DMS153 (cell line): ENCODE measurements around the gene DACH1.
A peak's percentile ranks its signal among the peaks of the same experiment; 100 is the strongest.

Experiments
- DNase-seq: peaks from one replicate; lab custom pipeline; 2025; lab: John Stamatoyannopoulos, UW

The DACH1 gene

GRCh38 chr13:71583581-71583980, 283.4 kb downstream of the DACH1 start:
- no peak for DNase-seq

GRCh38 chr13:71580614-71581013, 286.4 kb downstream of the DACH1 start:
- no peak for DNase-seq

GRCh38 chr13:71578048-71578447, 289.0 kb downstream of the DACH1 start:
- DNase-seq, result no peak

GRCh38 chr13:71577127-71577526, 289.9 kb downstream of the DACH1 start:
- no peak for DNase-seq

- DNase-seq, result no peak
These were observed 290.4 kb downstream of the DACH1 start for GRCh38 chr13:71576571-71576970.

GRCh38 chr13:71546881-71547280, 320.1 kb downstream of the DACH1 start:
- no peak for DNase-seq

- DNase-seq, result no peak
These were observed 326.9 kb downstream of the DACH1 start for GRCh38 chr13:71540098-71540497.

GRCh38 chr13:71536201-71536600, 330.8 kb downstream of the DACH1 start:
- no peak for DNase-seq

GRCh38 chr13:71524613-71525304, 342.2 kb downstream of the DACH1 start:
- no peak for DNase-seq

- no peak for DNase-seq
These were observed 342.8 kb downstream of the DACH1 start for GRCh38 chr13:71524245-71524612.

GRCh38 chr13:71522941-71523526, 344.0 kb downstream of the DACH1 start:
- peak; percentile 22 for DNase-seq

GRCh38 chr13:71517004-71517403, 350.0 kb downstream of the DACH1 start:
- no peak for DNase-seq

- DNase-seq, result peak; percentile 6
These were observed 350.5 kb downstream of the DACH1 start for GRCh38 chr13:71516521-71516920.

- DNase-seq, result no peak
These were observed 351.3 kb downstream of the DACH1 start for GRCh38 chr13:71515744-71516038.

- no peak for DNase-seq
These were observed 351.9 kb downstream of the DACH1 start for GRCh38 chr13:71514900-71515743.

- DNase-seq, result peak; percentile 54
These were observed 353.5 kb downstream of the DACH1 start for GRCh38 chr13:71513411-71514033.

- no peak for DNase-seq
These were observed 363.2 kb downstream of the DACH1 start for GRCh38 chr13:71503781-71504180.

GRCh38 chr13:71499944-71500514, 367.0 kb downstream of the DACH1 start:
- no peak for DNase-seq

- no peak for DNase-seq
These were observed 367.8 kb downstream of the DACH1 start for GRCh38 chr13:71499235-71499634.

- DNase-seq, result no peak
These were observed 373.8 kb downstream of the DACH1 start for GRCh38 chr13:71493189-71493588.

GRCh38 chr13:71492346-71492871, 374.6 kb downstream of the DACH1 start:
- no peak for DNase-seq

- no peak for DNase-seq
These were observed 376.0 kb downstream of the DACH1 start for GRCh38 chr13:71491010-71491409.
